Pancreas (tissue), 10 donors: ENCODE measurements around the gene SPATS2. TPM values are rescaled to one million over a fixed set of nuclear protein-coding genes. Genes with fewer than 3 reads are reported as not detected.

ENCODE experiments used
- ATAC-seq, 4 donors: fragments of 200-7000 bp; cut with Tn5 transposase; one replicate each; pipeline versions ENCODE4 v1.8.0 to v1.9.1; 2020; ENCODE audit warnings: mild to moderate bottlenecking in 4 of 4, moderate library complexity in 4 of 4
- DNase-seq, 6 donors: peaks; one replicate each; pipeline ENCODE4 v3.0.0-alpha.2; 2020
- FAIRE-seq: peaks from 2 replicates; lab custom pipeline; 2012; peaks lifted over from hg19 to GRCh38; lab: Jason Lieb, UNC
- H3K27ac ChIP-seq, 4 donors: fragments of 200-600 bp; sonication (generic); 1 replicate in 3 of 4; 2 replicates in 1 of 4; pipeline versions ENCODE4 v1.5.0 to v1.8.0; 2020
- H3K27me3 ChIP-seq, 4 donors: fragments of 200-600 bp; one replicate each; pipeline ENCODE4 v1.8.0; 2021
- H3K36me3 ChIP-seq, 3 donors: fragments of 200-600 bp; sonication (generic) in 1 of 3; one replicate each; pipeline versions ENCODE4 v1.5.0 to v1.8.0; 2020 to 2021
- H3K4me1 ChIP-seq, 3 donors: fragments of 200-600 bp; one replicate each; pipeline ENCODE4 v1.8.0; 2021
- H3K4me3 ChIP-seq, 4 donors: fragments of 200-600 bp; sonication (generic) in 2 of 4; one replicate each; pipeline versions ENCODE4 v1.5.0 to v1.8.0; 2020 to 2021
- H3K9me3 ChIP-seq, 4 donors: fragments of 200-600 bp; one replicate each; pipeline ENCODE4 v1.8.0; 2021
- CTCF ChIP-seq, 4 donors: fragments of 200-600 bp; sonication (generic) in 3 of 4; IDR thresholded peaks; one replicate each; pipeline versions ENCODE4 v1.5.0 to v1.8.0; 2021; ENCODE audit warnings: antibody characterized with exemption in 4 of 4
- WGBS, 2 donors: extraction: QIAGEN DNeasy Blood & Tissue Kit; methylation state at CpG; one replicate each; pipeline ENCODE4 v1.1.7; 2013; 5-methylcytosine and 5-hydroxymethylcytosine counted together
- intact Hi-C, 3 donors: fragments of 100-400 bp; cut with DNase I; formaldehyde crosslinking; loops; one replicate each; pipeline versions ENCODE4 v1.11.1 to v1.14.2; 2022
- polyA plus RNA-seq, 2 donors: library from polyadenylated mRNA; stranded (reverse); fragments of 200-250 nt; gene quantifications; one replicate each; pipeline ENCODE4 v1.2.3, GENCODE V29; 2013
- total RNA-seq, 6 donors: library from RNA; stranded (reverse); fragmentation: NEBNext Ultra II Directional in 4 of 6; extraction: Animal tissue kit (Norgen Biotek cat#: 25700) in 4 of 6; gene quantifications; one replicate each; pipeline versions ENCODE4 v1.2.1 to v1.2.4, GENCODE V29; 2021 to 2023
- donor health status: healthy with polysubstance abuse.
- donor health status: DM: no; HTN: no; CAD: no; lungs with moderate emphysema.
- donor health status: DM: no; HTN: no; CAD: no.
- donor health status: control.
- donor health status: control.
- donor health status: Bipolar disorder and iron deficiency.
- donor health status: DM: yes; HTN: yes; CAD: no.
- donor health status: DM: no; HTN: no; CAD: no.
- donor health status: DM: no; HTN: no; CAD: no.
- donor health status: DM: yes; HTN: yes; CAD: no.

Gene SPATS2
- total and polyA plus RNA-seq, 8 donors = 7.2 to 12.5 (median 9.4) TPM

- peaks cover 0 to 12% (median 12%) of the 10 kb centered on the region in 3 donors for H3K4me1 ChIP-seq
- H3K4me3 ChIP-seq = peak overlapping the region; percentile 74 to 87 (median 84)
- H3K36me3 ChIP-seq = no peaks in the 10 kb centered on the region
- no peaks in the 10 kb centered on the region for H3K27me3 ChIP-seq
- DNase-seq (peak; percentile 81 to 95 (median 90)), ATAC-seq (peak; percentile 87 to 92 (median 90)), FAIRE-seq (no peak)
- WGBS, 2 donors = 0% methylated on average over 82 to 97 of the region's 97 CpGs
- peak overlapping the region; percentile 74 to 93 (median 85) for H3K27ac ChIP-seq
- peak in 2 of 4 donors; percentile 13 to 25 for TF ChIP-seq CTCF (IDR thresholded peaks at IDR 0.05)
- intact Hi-C loops = loop anchor here in 1 of 3 donors (10.0 kb wide), 1 partner anchor 208 kb away; no protein-coding TSS in a partner anchor
- H3K9me3 ChIP-seq = no peaks in the 10 kb centered on the region
Measured at GRCh38 chr12:49366652-49367380, 446 bp upstream of the SPATS2 start.

GRCh38 chr12:49368240-49368600 lies 958 bp downstream of the SPATS2 start:
- ATAC-seq (no peak), DNase-seq (no peak), FAIRE-seq (no peak)
- no peaks in the 10 kb centered on the region for H3K36me3 ChIP-seq
- peak overlapping the region in 2 of 4 donors; percentile 88 to 93 for H3K27ac ChIP-seq
- peaks cover 0 to 12% (median 12%) of the 10 kb centered on the region in 3 donors for H3K4me1 ChIP-seq
- peak overlapping the region; percentile 74 to 87 (median 84) for H3K4me3 ChIP-seq
- H3K27me3 ChIP-seq = no peaks in the 10 kb centered on the region
- TF ChIP-seq CTCF (IDR thresholded peaks at IDR 0.05) = no peak
- no peaks in the 10 kb centered on the region for H3K9me3 ChIP-seq
- WGBS, 2 donors = 3 to 7% methylated on average over 3 of the region's 3 CpGs
- intact Hi-C loops = loop anchor here in 1 of 3 donors (10.0 kb wide), 1 partner anchor 207 kb away; no protein-coding TSS in a partner anchor

- Histone ChIP-seq H3K27ac (peak overlapping the region in 3 of 4 donors; percentile 39 to 64 (median 48)), H3K36me3 (no peaks in the 10 kb centered on the region), H3K4me3 (no peak overlapping the region), H3K4me1 (peaks cover 0 to 12% (median 12%) of the 10 kb centered on the region in 3 donors), H3K27me3 (no peaks in the 10 kb centered on the region), H3K9me3 (no peaks in the 10 kb centered on the region)
- FAIRE-seq (no peak), ATAC-seq (peak in 2 of 4 donors; percentile 16 to 23), DNase-seq (peak in 1 of 6 donors; percentile 38)
- WGBS, 2 donors = 37 to 45% methylated on average over 6 of the region's 6 CpGs
- intact Hi-C loops = loop anchor here in 1 of 3 donors (10.0 kb wide), 1 partner anchor 205 kb away; no protein-coding TSS in a partner anchor
- peak in 2 of 4 donors; percentile 18 to 19 for TF ChIP-seq CTCF (IDR thresholded peaks at IDR 0.05)
Measured at GRCh38 chr12:49369411-49370145, 2.3 kb downstream of the SPATS2 start.

- TF ChIP-seq CTCF (IDR thresholded peaks at IDR 0.05) = no peak
- ATAC-seq (no peak), FAIRE-seq (no peak), DNase-seq (no peak)
- Histone ChIP-seq H3K4me1 (peaks cover 0 to 12% (median 12%) of the 10 kb centered on the region in 3 donors), H3K4me3 (no peak overlapping the region), H3K9me3 (no peaks in the 10 kb centered on the region), H3K27ac (no peak overlapping the region), H3K27me3 (no peaks in the 10 kb centered on the region), H3K36me3 (no peaks in the 10 kb centered on the region)
- WGBS, 2 donors = 90 to 91% methylated on average over 6 of the region's 6 CpGs
- intact Hi-C loops = no loop called here
Measured at GRCh38 chr12:49370539-49370938, 3.3 kb downstream of the SPATS2 start.
